Psoas muscle (tissue), 8 donors: ENCODE measurements around the gene SMTNL2. TPM values are rescaled to one million over a fixed set of nuclear protein-coding genes. Genes with fewer than 3 reads are reported as not detected.

Source experiments
- ATAC-seq, 4 donors: fragments of 200-7000 bp; cut with Tn5 transposase; one replicate each; pipeline ENCODE4 v1.9.1; 2020; ENCODE audit warnings: moderate library complexity in 3 of 4, mild to moderate bottlenecking in 2 of 4
- DNase-seq, 2 donors: peaks; one replicate each; pipeline ENCODE4 v3.0.0-alpha.2; 2020
- H3K27ac ChIP-seq: fragments of 200-600 bp; one replicate; pipeline ENCODE4 v1.8.0; 2022
- H3K27me3 ChIP-seq, 3 donors: fragments of 200-600 bp in 1 of 3; one replicate each; pipeline versions ENCODE4 v1.6.1 to v1.8.0; 2013 to 2022; ENCODE audit warnings: low read length in 2 of 3, mild to moderate bottlenecking in 2 of 3, moderate library complexity in 1 of 3; ENCODE audit not compliant: insufficient read depth in 3 of 3
- H3K36me3 ChIP-seq, 2 donors: fragments of 200-600 bp in 1 of 2; one replicate each; pipeline versions ENCODE4 v1.6.1 to v1.8.0; 2013 to 2022; ENCODE audit warnings: low read depth in 1 of 2, mild to moderate bottlenecking in 1 of 2, moderate library complexity in 1 of 2; ENCODE audit not compliant: insufficient read depth in 1 of 2
- H3K4me1 ChIP-seq: fragments of 200-600 bp; one replicate; pipeline ENCODE4 v1.8.0; 2022
- H3K4me3 ChIP-seq: fragments of 200-600 bp; one replicate; pipeline ENCODE4 v1.8.0; 2022; ENCODE audit warnings: mild to moderate bottlenecking
- H3K9me3 ChIP-seq: fragments of 200-600 bp; one replicate; pipeline ENCODE4 v1.8.0; 2022
- CTCF ChIP-seq: fragments of 200-600 bp; IDR thresholded peaks from one replicate; pipeline ENCODE4 v1.8.0; 2022; ENCODE audit warnings: antibody characterized with exemption
- whole genome bisulfite sequencing, 3 donors: extraction: QIAGEN DNeasy Blood & Tissue Kit; methylation state at CpG; one replicate each; pipeline versions ENCODE4 v1.1.6 to v1.1.7; 2013; 5-methylcytosine and 5-hydroxymethylcytosine counted together
- intact Hi-C, 2 donors: fragments of 100-400 bp; cut with DNase I; formaldehyde crosslinking; loops; one replicate each; pipeline versions ENCODE4 v1.11.0 to v1.14.2; 2022
- polyA plus RNA-seq, 3 donors: library from polyadenylated mRNA; stranded (reverse); fragments of 200-250 nt; gene quantifications; one replicate each; pipeline ENCODE4 v1.2.3, GENCODE V29; 2013
- total RNA-seq, 4 donors: library from RNA; stranded (reverse); fragmentation: NEBNext Ultra II Directional in 2 of 4; extraction: Animal tissue kit (Norgen Biotek cat#: 25700) in 2 of 4; gene quantifications; one replicate each; pipeline versions ENCODE4 v1.2.1 to v1.2.4, GENCODE V29; 2021 to 2023
- donor health status: healthy with polysubstance abuse.
- donor health status: DM: no; HTN: no; CAD: no; lungs with moderate emphysema.
- donor health status: Bipolar disorder and iron deficiency.
- donor health status: healthy.
- donor health status: DM: yes; HTN: yes; CAD: no.
- donor health status: DM: no; HTN: no; CAD: no.
- donor health status: DM: no; HTN: no; CAD: no.
- donor health status: DM: yes; HTN: yes; CAD: no.

Gene SMTNL2
- total and polyA plus RNA-seq, 7 donors = 20.7 to 524 (median 318) TPM

- DNase-seq (peak; percentile 78 to 90), ATAC-seq (peak; percentile 46 to 66 (median 54))
- H3K27ac ChIP-seq = peak overlapping the region; percentile 84
- no peak for TF ChIP-seq CTCF
- WGBS, 3 donors = 30 to 43% (median 31%) methylated on average over 19 to 20 of the region's 20 CpGs
- peak overlapping the region; percentile 30 for H3K4me3 ChIP-seq
- H3K27me3 ChIP-seq = no peaks in the 10 kb centered on the region
- intact Hi-C loops = no loop called here
- peaks cover 89% of the 10 kb centered on the region for H3K4me1 ChIP-seq
- no peaks in the 10 kb centered on the region for H3K9me3 ChIP-seq
- H3K36me3 ChIP-seq = peaks cover 0 to 56% of the 10 kb centered on the region in 2 donors
Observed at GRCh38 chr17:4598776-4599504, 14.6 kb downstream of the SMTNL2 start.

- no peak for TF ChIP-seq CTCF
- peak; percentile 87 to 92 for DNase-seq
- Histone ChIP-seq H3K27ac (peak overlapping the region; percentile 84), H3K36me3 (peaks cover 0 to 51% of the 10 kb centered on the region in 2 donors), H3K4me3 (peak overlapping the region; percentile 11), H3K9me3 (no peaks in the 10 kb centered on the region), H3K27me3 (no peaks in the 10 kb centered on the region), H3K4me1 (peaks cover 87% of the 10 kb centered on the region)
- intact Hi-C loops = loop anchor here in 1 of 2 donors (2.0 kb wide), 1 partner anchor 13 kb away; no protein-coding TSS in a partner anchor
- 12 to 20% (median 16%) methylated on average over 25 of the region's 25 CpGs for WGBS, 3 donors
- ATAC-seq = peak; percentile 55 to 66 (median 58)
Observed at GRCh38 chr17:4599505-4600281, 15.4 kb downstream of the SMTNL2 start.

GRCh38 chr17:4600563-4600962, 16.2 kb downstream of the SMTNL2 start:
- H3K36me3 ChIP-seq = peaks cover 0 to 50% of the 10 kb centered on the region in 2 donors
- DNase-seq = peak; percentile 82 to 95
- peak; percentile 65 to 75 (median 66) for ATAC-seq
- peak overlapping the region; percentile 84 for H3K27ac ChIP-seq
- no peaks in the 10 kb centered on the region for H3K27me3 ChIP-seq
- WGBS, 3 donors = 24 to 31% (median 26%) methylated on average over 13 of the region's 13 CpGs
- no peak overlapping the region for H3K4me3 ChIP-seq
- intact Hi-C loops = loop anchor here in 1 of 2 donors (2.0 kb wide), 1 partner anchor 14 kb away; no protein-coding TSS in a partner anchor
- H3K9me3 ChIP-seq = no peaks in the 10 kb centered on the region
- peaks cover 87% of the 10 kb centered on the region for H3K4me1 ChIP-seq
- TF ChIP-seq CTCF = peak; percentile 24

- peak in 1 of 2 donors; percentile 22 for DNase-seq
- no peaks in the 10 kb centered on the region for H3K27me3 ChIP-seq
- no peak for TF ChIP-seq CTCF
- ATAC-seq = no peak
- H3K4me1 ChIP-seq = peaks cover 90% of the 10 kb centered on the region
- H3K4me3 ChIP-seq = peak overlapping the region; percentile 13
- H3K9me3 ChIP-seq = no peaks in the 10 kb centered on the region
- intact Hi-C loops = loop anchor here in 1 of 2 donors (2.0 kb wide), 1 partner anchor 15 kb away; no protein-coding TSS in a partner anchor
- WGBS, 3 donors = 70 to 85% (median 79%) methylated on average over 4 of the region's 4 CpGs
- H3K27ac ChIP-seq = peak overlapping the region; percentile 84
- H3K36me3 ChIP-seq = peaks cover 0 to 53% of the 10 kb centered on the region in 2 donors
Observed at GRCh38 chr17:4601326-4601725, 17.0 kb downstream of the SMTNL2 start.
